GM21723 (cell line): ENCODE results near the gene ME2.
"Not testable (repeated sequence)": the region's sequence is repeated elsewhere in the genome, so short reads cannot be mapped to it uniquely, and the experiment has no call there.

ENCODE experiments used
- ATAC-seq: cut with Tn5 transposase; IDR thresholded peaks from one replicate; pipeline ENCODE4 v1.9.1; 2021; ENCODE audit warnings: mild to moderate bottlenecking, moderate library complexity; ENCODE audit not compliant: unreplicated experiment

Gene ME2

GRCh38 chr18:50911006-50911405 lies 32.1 kb downstream of the ME2 start:
- no peak for ATAC-seq

GRCh38 chr18:50917021-50917420 lies 38.1 kb downstream of the ME2 start:
- ATAC-seq: no peak

GRCh38 chr18:50918153-50918552 lies 39.2 kb downstream of the ME2 start:
- ATAC-seq: no peak

GRCh38 chr18:50924372-50924771 lies 45.5 kb downstream of the ME2 start:
- ATAC-seq: no peak

GRCh38 chr18:50926521-50926920 lies 47.6 kb downstream of the ME2 start:
- ATAC-seq: no peak

- ATAC-seq: no peak
Measured at GRCh38 chr18:50928551-50928950, 49.6 kb downstream of the ME2 start.

GRCh38 chr18:50933684-50934083 lies 54.8 kb downstream of the ME2 start:
- no peak for ATAC-seq

- ATAC-seq: no peak
Measured at GRCh38 chr18:50934545-50935211, 55.8 kb downstream of the ME2 start.

GRCh38 chr18:50935493-50936191 lies 56.7 kb downstream of the ME2 start:
- no peak for ATAC-seq

GRCh38 chr18:50937183-50937582 lies 58.3 kb downstream of the ME2 start:
- ATAC-seq: no peak

- no peak for ATAC-seq
Measured at GRCh38 chr18:50938912-50939311, 60.0 kb downstream of the ME2 start.

GRCh38 chr18:50944245-50944932 lies 65.5 kb downstream of the ME2 start:
- no peak for ATAC-seq

GRCh38 chr18:50945918-50946317 lies 67.0 kb downstream of the ME2 start:
- ATAC-seq: not testable (repeated sequence)

- no peak for ATAC-seq
Measured at GRCh38 chr18:50947899-50948298, 69.0 kb downstream of the ME2 start.

GRCh38 chr18:50949185-50949584 lies 70.3 kb downstream of the ME2 start:
- no peak for ATAC-seq

GRCh38 chr18:50950626-50951025 lies 71.7 kb downstream of the ME2 start:
- ATAC-seq: no peak

- no peak for ATAC-seq
Measured at GRCh38 chr18:50953822-50954221, 74.9 kb downstream of the ME2 start.

GRCh38 chr18:50955253-50955652 lies 76.3 kb downstream of the ME2 start:
- no peak for ATAC-seq

- no peak for ATAC-seq
Measured at GRCh38 chr18:50956116-50956515, 77.2 kb downstream of the ME2 start.

- no peak for ATAC-seq
Measured at GRCh38 chr18:50961974-50962373, 83.1 kb downstream of the ME2 start.

- ATAC-seq: peak; percentile 95
Measured at GRCh38 chr18:50967714-50968661, 89.1 kb downstream of the ME2 start, which contains the start of gene ELAC1. TSS of gene ELAC1 (plus strand) at chr18:50968040. CDS start at chr18:50974405, 6,365 bp downstream.
